SU-DHL-6 (cell line): ENCODE measurements around the gene ARL4D.

Source experiments
- CTCF ChIP-seq: fragments of 200-600 bp; sonication (generic); IDR thresholded peaks from one replicate; pipeline ENCODE4 v1.5.1; 2017; ENCODE audit warnings: antibody characterized with exemption, mild to moderate bottlenecking, low read length, moderate library complexity; ENCODE audit not compliant: insufficient read depth, poor library complexity, severe bottlenecking
- EZH2phosphoT487 ChIP-seq: fragments of 200-600 bp; sonication (generic), shearing (Covaris generic); conservative IDR thresholded peaks from 2 replicates; pipeline ENCODE4 v1.6.1; 2018; ENCODE audit warnings: mild to moderate bottlenecking, antibody characterized with exemption, low read length, moderate library complexity, mixed read lengths

GRCh38 chr17:43398724-43399595 is at the start of gene ARL4D:
- no peak for TF ChIP-seq CTCF
- TF ChIP-seq EZH2phosphoT487, result no peak
